K562 (cell line): ENCODE results near the gene SHANK1.

ENCODE experiments used
- CTCF ChIP-seq, 3 experiments: IDR thresholded peaks in 2 of 3; conservative IDR thresholded peaks in 1 of 3; 2 replicates each; pipeline ENCODE4 v1.5.1; 2011 to 2012; ENCODE audit warnings: low read length in 3 of 3, mild to moderate bottlenecking in 3 of 3, control low read depth in 2 of 3, improper control_type of control experiment in 1 of 3, inconsistent platforms in 1 of 3, low read depth in 1 of 3, mixed read lengths in 1 of 3, moderate library complexity in 1 of 3; ENCODE audit not compliant: insufficient read depth in 2 of 3
- E2F3 ChIP-seq: fragments of 250-450 bp; sonication (Bioruptor Pico); IDR thresholded peaks from 2 replicates; pipeline ENCODE4 v1.4.0; 2020; ENCODE audit warnings: mild to moderate bottlenecking
- GABPA ChIP-seq: fragments of 200-800 bp; sonication (Bioruptor generic); conservative IDR thresholded peaks from 2 replicates; pipeline ENCODE4 v1.6.1; 2016; ENCODE audit warnings: low read depth, missing genetic modification characterization, missing compliant biosample characterization
- IRF9 ChIP-seq: fragments of 450-650 bp; IDR thresholded peaks from 2 replicates; pipeline ENCODE4 v1.6.1; 2016; ENCODE audit warnings: missing biosample characterization, missing genetic modification characterization
- NR1H2 ChIP-seq: sonication (generic); formaldehyde crosslinking; IDR thresholded peaks from 2 replicates; pipeline ENCODE4 v1.4.0; 2020; ENCODE audit warnings: mild to moderate bottlenecking, missing genetic modification reagents
- POLR2AphosphoS5 ChIP-seq: IDR thresholded peaks from 2 replicates; pipeline ENCODE4 v1.6.1; 2011; ENCODE audit warnings: mild to moderate bottlenecking, low read depth, low read length, moderate library complexity; ENCODE audit not compliant: control insufficient read depth, insufficient read depth

- TF ChIP-seq GABPA (tag) (no peak), POLR2AphosphoS5 (no peak), IRF9 (no peak), E2F3 (CRISPR knock-in tag) (no peak), CTCF (IDR thresholded peaks at IDR 0.05 in 2 of 3, conservative IDR thresholded peaks at IDR 0.05 in 1 of 3; ENCODE audit: insufficient read depth in 2 of 3, low read depth in 1 of 3, low read length in 3 of 3) (no peak), NR1H2 (CRISPR knock-in tag) (no peak)
Observed at GRCh38 chr19:50753879-50754278, 34.3 kb upstream of the SHANK1 start.
